Ascending aorta (tissue), 2 donors: ENCODE results near the gene STXBP1. TPM values are rescaled to one million over a fixed set of nuclear protein-coding genes. Genes with fewer than 3 reads are reported as not detected.

Source experiments
- DNase-seq, 2 donors: peaks; one replicate each; pipeline ENCODE4 v3.0.0-alpha.2; 2019; ENCODE audit warnings: low spot score in 2 of 2
- H3K27ac ChIP-seq, 2 donors: fragments of 200-600 bp; sonication (generic); one replicate each; pipeline ENCODE4 v1.5.1; 2016 to 2017; ENCODE audit warnings: mild to moderate bottlenecking in 1 of 2
- H3K27me3 ChIP-seq: fragments of 200-600 bp; sonication (generic); one replicate; pipeline ENCODE4 v1.5.1; 2017
- H3K36me3 ChIP-seq, 2 donors: fragments of 200-600 bp; sonication (generic); one replicate each; pipeline ENCODE4 v1.5.1; 2016
- H3K4me1 ChIP-seq, 2 donors: fragments of 200-600 bp; sonication (generic); one replicate each; pipeline ENCODE4 v1.5.1; 2016 to 2017; ENCODE audit warnings: mild to moderate bottlenecking in 1 of 2
- H3K4me3 ChIP-seq, 2 donors: fragments of 200-600 bp; sonication (generic); one replicate each; pipeline ENCODE4 v1.5.1; 2016 to 2017; ENCODE audit warnings: mild to moderate bottlenecking in 1 of 2
- H3K9me3 ChIP-seq, 2 donors: fragments of 200-600 bp; sonication (generic); one replicate each; pipeline ENCODE4 v1.5.1; 2016
- intact Hi-C: fragments of 100-400 bp; cut with DNase I; formaldehyde crosslinking; loops from one replicate; pipeline ENCODE4 v1.15.1; 2023
- total RNA-seq: library from RNA; depleted of rRNA; stranded (reverse); fragments of >200 nt; gene quantifications from one replicate; pipeline ENCODE4 v1.1.0, GENCODE V29; 2016
- TF ChIP-seq, protein P1 (sequence below), 3 experiments: fragments of 200-600 bp in 2 of 3; fragments of 450-650 bp in 1 of 3; sonication (generic) in 2 of 3; IDR thresholded peaks; one replicate each; pipeline ENCODE4 v1.5.1; 2016 to 2019; ENCODE audit warnings: antibody characterized with exemption in 3 of 3, mild to moderate bottlenecking in 1 of 3, moderate library complexity in 1 of 3

Gene STXBP1
- total RNA-seq, 1 donor from 2014 or later: 29.3 TPM

DNA sequence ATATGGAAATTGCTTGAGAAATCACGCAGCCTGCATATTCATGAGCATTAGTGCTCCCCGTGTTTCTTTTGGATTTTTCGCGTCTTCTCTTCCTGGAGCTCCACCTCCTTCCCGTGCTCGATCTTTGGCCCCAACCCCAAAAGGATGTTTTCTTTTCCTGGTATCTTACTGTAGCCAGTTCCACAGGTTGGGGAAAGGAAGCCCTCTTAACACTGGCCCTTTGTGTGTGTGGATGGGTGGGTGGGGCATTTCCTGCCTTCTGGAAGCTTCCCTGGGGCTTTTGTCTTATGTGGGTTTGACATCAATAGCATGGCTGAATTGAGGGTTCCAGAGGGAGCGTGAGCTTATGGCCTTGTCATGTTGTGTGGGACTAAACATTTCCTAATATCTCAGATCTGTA, 21.9 kb downstream of the STXBP1 start:
- no peak for DNase-seq
- intact Hi-C loops: no loop called here

DNA sequence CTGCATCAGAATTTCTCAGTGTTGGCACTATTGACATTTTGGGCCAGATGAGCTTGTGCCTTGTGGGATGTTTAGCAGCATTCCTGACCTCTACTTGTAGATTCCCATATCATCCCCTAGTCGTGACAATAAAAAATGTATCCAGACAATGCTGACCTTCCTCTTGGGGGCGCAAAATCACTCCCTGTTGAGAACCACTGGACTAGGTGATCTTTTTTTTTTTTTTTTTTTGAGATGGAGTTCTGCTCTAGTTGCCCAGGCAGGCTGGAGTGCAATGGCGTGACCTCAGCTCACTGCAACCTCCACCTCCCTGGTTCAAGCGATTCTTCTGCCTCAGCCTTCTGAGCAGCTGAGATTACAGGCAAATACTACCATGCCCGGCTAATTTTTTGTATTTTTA, 22.6 kb downstream of the STXBP1 start:
- no peaks in the 10 kb centered on the region for H3K9me3 ChIP-seq
- DNase-seq: no peak
- no peaks in the 10 kb centered on the region for H3K27me3 ChIP-seq
- H3K4me3 ChIP-seq: no peak overlapping the region
- no peak overlapping the region for H3K27ac ChIP-seq
- intact Hi-C loops: no loop called here
- TF ChIP-seq, protein P1, sequence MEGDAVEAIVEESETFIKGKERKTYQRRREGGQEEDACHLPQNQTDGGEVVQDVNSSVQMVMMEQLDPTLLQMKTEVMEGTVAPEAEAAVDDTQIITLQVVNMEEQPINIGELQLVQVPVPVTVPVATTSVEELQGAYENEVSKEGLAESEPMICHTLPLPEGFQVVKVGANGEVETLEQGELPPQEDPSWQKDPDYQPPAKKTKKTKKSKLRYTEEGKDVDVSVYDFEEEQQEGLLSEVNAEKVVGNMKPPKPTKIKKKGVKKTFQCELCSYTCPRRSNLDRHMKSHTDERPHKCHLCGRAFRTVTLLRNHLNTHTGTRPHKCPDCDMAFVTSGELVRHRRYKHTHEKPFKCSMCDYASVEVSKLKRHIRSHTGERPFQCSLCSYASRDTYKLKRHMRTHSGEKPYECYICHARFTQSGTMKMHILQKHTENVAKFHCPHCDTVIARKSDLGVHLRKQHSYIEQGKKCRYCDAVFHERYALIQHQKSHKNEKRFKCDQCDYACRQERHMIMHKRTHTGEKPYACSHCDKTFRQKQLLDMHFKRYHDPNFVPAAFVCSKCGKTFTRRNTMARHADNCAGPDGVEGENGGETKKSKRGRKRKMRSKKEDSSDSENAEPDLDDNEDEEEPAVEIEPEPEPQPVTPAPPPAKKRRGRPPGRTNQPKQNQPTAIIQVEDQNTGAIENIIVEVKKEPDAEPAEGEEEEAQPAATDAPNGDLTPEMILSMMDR (IDR thresholded peaks at IDR 0.05): no peak
- H3K4me1 ChIP-seq: no peaks in the 10 kb centered on the region
- no peaks in the 10 kb centered on the region for H3K36me3 ChIP-seq

More for the DNA sequence above, 21.9 kb downstream of the STXBP1 start:
- H3K4me3 ChIP-seq: no peak overlapping the region
- no peaks in the 10 kb centered on the region for H3K9me3 ChIP-seq
- no peaks in the 10 kb centered on the region for H3K4me1 ChIP-seq
- H3K27me3 ChIP-seq: no peaks in the 10 kb centered on the region
- TF ChIP-seq, protein P1 (IDR thresholded peaks at IDR 0.05): no peak
- H3K27ac ChIP-seq: no peak overlapping the region
- no peaks in the 10 kb centered on the region for H3K36me3 ChIP-seq

DNA sequence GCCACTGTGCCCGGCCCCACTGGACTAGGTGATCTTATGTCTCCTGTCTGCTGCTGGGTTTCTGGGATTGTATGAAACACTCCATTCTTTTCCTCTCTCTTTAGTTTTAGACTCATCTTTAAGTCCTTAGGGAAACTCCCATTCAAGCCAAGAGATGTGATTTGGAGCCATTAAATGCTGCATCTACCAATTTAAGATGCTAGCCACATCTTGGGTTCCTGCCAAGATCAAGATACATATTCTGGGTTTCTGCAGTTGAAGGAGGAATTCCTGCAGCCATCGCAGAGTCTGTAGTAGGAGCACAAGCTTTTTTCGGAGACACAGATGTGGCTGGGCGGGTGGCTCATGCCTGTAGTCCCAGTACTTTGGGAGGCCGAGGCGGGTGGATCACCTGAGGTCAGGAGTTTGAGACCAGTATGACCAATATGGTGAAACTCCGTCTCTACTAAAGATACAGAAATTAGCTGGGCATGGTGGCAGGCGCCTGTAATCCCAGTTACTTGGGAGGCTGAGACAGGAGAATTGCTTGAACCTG, 23.2 kb downstream of the STXBP1 start:
- H3K36me3 ChIP-seq: no peaks in the 10 kb centered on the region
- intact Hi-C loops: no loop called here
- no peak for DNase-seq

DNA sequence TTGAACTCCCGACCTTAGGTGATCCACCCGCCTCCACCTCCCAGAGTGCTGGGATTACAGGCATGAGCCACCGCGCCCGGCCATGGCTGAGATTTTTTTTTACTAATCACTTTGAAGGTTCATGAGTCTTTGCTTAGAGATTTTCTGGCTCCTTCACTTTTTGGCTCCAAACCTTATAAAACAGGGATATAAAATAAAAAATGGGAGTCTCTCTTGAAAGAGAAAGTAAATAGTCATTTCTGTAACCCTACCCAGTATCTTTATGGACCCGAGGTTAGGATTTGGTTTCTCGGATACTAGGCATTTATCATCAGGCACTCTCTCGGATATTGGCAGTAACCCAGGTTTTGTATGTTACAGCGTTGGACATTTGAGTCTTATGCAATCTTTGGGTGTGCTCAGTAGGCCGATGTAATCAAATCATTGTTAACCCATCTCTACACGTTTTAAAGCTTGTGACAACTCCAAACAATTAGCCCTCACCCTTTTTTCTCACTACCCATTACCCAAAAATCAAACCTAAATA, 25.3 kb downstream of the STXBP1 start:
- H3K27ac ChIP-seq: no peak overlapping the region
- H3K27me3 ChIP-seq: no peaks in the 10 kb centered on the region
- TF ChIP-seq, protein P1 (IDR thresholded peaks at IDR 0.05): no peak
- DNase-seq: no peak
- H3K9me3 ChIP-seq: no peaks in the 10 kb centered on the region
- intact Hi-C loops: no loop called here
- no peak overlapping the region for H3K4me3 ChIP-seq
- H3K36me3 ChIP-seq: no peaks in the 10 kb centered on the region
- H3K4me1 ChIP-seq: peaks cover 0 to 3% of the 10 kb centered on the region in 2 donors

More for the DNA sequence above, 23.2 kb downstream of the STXBP1 start:
- Histone ChIP-seq H3K4me3 (no peak overlapping the region), H3K9me3 (no peaks in the 10 kb centered on the region), H3K4me1 (no peaks in the 10 kb centered on the region), H3K27ac (no peak overlapping the region), H3K27me3 (no peaks in the 10 kb centered on the region)
- TF ChIP-seq, protein P1 (IDR thresholded peaks at IDR 0.05): no peak

DNA sequence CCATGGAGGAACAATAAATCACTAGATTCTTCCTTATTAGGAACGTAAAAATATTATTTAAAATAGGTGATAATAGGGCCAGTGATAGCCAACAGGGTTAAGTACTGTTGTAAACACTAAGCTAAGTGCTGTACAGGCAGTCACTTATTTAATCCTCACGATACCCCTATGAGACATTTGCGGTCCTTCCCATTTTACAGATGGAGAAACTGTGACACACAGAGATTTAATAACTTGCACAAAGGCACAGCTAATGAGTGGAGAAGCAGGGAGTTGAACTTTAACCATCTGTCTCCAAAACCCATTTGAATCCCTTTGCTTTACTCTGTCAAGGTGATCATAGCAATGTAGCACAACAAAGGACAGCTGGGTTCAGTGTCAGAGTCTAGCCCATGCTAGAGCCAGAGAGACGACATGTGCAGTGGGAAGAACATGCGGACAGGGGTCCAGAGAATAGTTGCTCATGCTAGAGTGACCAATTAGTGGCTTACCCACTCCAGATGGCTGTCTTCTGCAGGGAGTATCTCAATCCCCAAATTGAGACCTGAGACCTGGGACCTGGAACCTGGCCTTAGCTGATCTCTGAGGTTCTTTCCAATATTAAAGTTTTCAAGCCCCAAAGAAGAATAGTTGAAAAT, 28.9 kb downstream of the STXBP1 start:
- TF ChIP-seq, protein P1 (IDR thresholded peaks at IDR 0.05): no peak
- H3K4me1 ChIP-seq: peaks cover 0 to 11% of the 10 kb centered on the region in 2 donors
- no peaks in the 10 kb centered on the region for H3K9me3 ChIP-seq
- H3K4me3 ChIP-seq: no peak overlapping the region
- no peaks in the 10 kb centered on the region for H3K36me3 ChIP-seq
- H3K27me3 ChIP-seq: no peaks in the 10 kb centered on the region
- H3K27ac ChIP-seq: no peak overlapping the region
- no peak for DNase-seq
- intact Hi-C loops: no loop called here
